ENCODE results near the gene SLC35F1.

- TF ChIP-seq CTCF (IDR thresholded peaks at IDR 0.05) = no peak
- TF ChIP-seq POLR2A (IDR thresholded peaks at IDR 0.05) = no peak
- no peak for TF ChIP-seq POLR2AphosphoS5 (IDR thresholded peaks at IDR 0.05)
Observed at GRCh38 chr6:118249680-118250079, 342.6 kb downstream of the SLC35F1 start.

Data from prostate gland (tissue), 2 donors.